HG03280 (cell line): Measurements from ENCODE around the gene SLC1A4.
A peak's percentile ranks its signal among the peaks of the same experiment; 100 is the strongest.
"Not testable (repeated sequence)": the region's sequence is repeated elsewhere in the genome, so short reads cannot be mapped to it uniquely, and the experiment has no call there.

Source experiments
- ATAC-seq: cut with Tn5 transposase; IDR thresholded peaks from one replicate; pipeline ENCODE4 v1.9.1; 2021; ENCODE audit warnings: mild to moderate bottlenecking, moderate library complexity; ENCODE audit not compliant: unreplicated experiment

Gene SLC1A4

DNA sequence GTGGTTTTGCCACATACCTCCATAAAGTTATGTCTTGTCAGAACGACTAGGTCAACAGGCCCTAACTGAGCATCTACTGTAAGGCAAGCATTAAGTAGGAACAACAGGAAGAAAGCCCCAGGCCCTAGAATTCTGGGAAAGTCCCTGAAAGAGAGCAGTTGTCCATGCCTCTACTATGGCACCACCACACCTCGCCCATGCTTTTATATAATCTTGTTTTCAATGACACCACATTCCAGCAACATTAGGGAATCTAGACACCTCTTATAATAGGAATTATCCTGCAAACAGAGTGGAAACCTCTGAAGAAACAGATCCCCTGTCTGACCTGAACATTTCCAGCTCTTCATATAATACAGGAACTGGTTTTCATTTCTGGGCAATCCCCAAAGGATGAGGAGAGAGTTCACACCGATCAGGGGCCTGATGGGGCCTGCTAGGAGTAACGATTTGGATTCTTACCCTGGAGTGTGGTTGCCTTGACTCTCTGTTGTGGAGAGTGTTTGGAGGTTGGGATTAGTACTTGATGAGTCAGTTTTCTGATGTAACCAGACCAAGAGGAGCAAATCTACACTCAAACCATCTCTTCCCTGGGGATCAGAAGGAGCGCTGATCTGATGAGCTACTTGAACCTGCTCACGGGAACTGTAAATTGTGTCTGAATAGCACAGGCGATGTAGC lies 35.1 kb downstream of the SLC1A4 start:
- ATAC-seq, result no peak

GRCh38 chr2:65025453-65026123 lies 36.4 kb downstream of the SLC1A4 start:
- ATAC-seq, result no peak

DNA sequence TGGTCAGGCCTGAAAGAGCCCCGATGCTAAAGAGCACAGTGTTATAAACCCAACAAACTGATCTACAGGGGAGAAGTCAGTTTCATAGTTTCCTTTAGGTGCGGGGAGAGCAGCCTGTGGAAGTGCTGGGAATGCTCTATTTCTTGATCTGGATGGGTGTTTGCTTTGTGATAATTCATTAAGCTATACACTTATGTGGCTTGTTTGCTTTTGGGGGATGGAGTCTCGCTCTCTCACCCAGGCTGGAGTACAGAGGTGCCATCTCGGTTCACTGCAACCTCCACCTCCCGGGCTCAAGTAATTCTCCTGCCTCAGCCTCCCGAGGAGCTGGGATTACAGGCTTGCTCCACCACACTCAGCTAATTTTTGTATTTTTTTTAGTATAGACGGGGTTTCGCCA lies 37.0 kb downstream of the SLC1A4 start:
- no peak for ATAC-seq

GRCh38 chr2:65026704-65027464 lies 37.7 kb downstream of the SLC1A4 start:
- no peak for ATAC-seq

DNA sequence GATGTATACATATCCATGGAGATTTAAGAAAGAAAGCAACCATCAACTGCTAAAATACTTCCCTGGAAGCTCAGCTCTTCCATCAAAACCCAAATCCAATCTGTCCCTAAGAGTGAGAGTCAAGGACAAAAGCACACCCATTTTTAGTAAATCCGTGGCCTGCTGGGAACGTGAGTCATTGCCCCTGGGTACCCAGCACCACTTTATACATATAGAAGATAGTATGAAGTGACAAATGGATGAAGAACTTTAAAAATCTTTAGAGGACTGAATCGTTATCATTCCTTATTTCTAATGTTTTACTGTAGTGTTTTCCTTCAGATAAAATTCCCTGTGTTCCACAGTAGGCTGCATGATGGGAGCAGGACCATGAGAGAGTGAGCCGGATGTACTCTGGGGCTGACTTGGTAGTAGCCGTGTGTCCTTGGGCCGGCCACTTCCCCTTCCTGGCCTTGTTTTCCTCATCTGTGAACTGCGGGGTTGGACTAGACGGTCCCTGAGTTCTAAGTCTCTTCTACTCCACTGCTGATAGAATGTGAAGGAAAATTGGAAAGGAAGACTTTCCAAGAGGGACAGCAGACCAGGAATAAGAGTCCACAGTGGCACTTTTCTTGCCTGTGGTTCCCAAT lies 38.5 kb downstream of the SLC1A4 start:
- ATAC-seq, result no peak

GRCh38 chr2:65030476-65031332 lies 41.5 kb downstream of the SLC1A4 start:
- no peak for ATAC-seq

GRCh38 chr2:65031341-65032018 lies 42.3 kb downstream of the SLC1A4 start:
- no peak for ATAC-seq

DNA sequence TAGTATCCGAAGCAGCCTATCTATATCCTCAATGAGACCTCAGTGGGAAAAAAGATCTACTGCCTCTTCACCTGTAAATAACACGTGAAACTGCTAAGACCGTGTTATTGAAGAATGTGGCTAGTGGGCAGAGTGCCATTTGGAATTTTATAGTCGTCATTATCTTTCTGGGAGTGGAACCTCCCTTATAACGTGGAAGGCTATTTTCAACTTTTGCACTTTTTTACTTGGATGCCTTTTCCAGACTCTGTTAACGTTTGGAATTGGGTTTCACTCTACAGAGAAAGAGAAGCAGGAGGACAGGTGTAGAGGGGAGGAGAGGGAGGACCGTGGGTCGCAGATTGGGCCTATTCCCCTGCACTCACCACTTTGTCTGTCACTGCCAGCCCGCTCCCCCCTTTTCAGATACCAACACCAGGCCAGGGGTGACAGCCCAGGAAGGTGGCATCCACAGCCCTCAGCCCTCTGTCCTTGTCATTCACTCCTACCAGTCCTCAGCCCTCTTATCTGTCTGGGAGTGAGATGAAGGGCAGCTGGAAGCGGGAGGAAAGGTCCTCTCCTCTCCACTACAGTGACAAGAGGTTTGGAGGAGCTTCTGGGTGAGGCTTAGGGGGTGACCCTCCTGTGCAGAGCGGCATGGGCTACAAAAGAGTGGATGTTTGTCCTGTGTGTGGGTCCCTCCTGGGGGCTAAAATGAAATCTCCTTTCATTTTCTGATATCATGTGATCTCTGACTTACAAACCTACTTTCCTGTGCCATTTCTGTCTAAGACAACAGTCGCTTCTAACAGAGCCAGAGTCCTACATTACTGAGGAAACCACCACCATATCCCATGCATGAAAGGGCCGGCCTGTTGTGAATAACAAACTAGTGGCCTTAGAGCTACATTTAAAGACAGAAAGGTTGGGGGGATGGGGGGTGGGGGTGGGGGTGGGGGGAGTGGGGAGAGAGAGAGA lies 43.1 kb downstream of the SLC1A4 start:
- no peak for ATAC-seq

DNA sequence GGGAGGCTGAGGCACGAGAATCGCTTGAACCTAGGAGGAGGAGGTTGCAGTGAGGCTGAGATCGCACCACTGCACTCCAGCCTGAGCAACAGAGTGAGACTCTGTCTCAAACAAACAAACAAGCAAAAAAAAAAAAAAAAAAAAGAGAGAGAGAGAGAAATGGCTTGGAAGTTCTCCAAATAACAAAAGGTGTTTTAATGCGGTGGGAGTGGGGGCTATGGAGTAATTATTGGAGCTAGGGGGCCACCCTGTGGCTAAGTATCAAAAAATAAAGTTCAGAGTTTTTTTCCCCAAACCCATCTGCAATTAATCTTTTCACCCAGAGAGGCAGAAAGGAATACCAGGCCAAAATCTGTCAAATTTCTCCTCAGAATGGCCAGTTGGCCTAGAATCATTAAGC lies 44.0 kb downstream of the SLC1A4 start:
- ATAC-seq, result no peak

DNA sequence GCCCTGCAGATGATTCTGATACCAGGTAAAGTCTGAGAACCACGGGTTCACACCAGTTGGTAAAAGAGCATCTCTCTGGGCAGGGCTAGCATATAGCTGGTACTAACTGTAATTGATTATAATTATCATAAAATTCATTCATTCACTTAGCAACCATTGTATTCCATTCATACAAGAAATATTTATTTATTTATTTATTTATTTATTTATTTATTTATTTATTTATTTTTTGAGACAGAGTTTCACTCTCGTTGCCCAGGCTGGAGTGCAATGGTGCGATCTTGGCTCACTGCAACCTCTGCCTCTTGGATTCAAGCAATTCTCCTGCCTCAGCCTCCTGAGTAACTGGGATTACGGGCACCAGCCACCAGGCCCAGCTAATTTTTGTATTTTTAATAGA lies 44.5 kb downstream of the SLC1A4 start:
- ATAC-seq, result not testable (repeated sequence)

GRCh38 chr2:65035351-65035943 lies 46.2 kb downstream of the SLC1A4 start:
- no peak for ATAC-seq

GRCh38 chr2:65037178-65037577 lies 48.0 kb downstream of the SLC1A4 start:
- ATAC-seq, result no peak

GRCh38 chr2:65039640-65040039 lies 50.4 kb downstream of the SLC1A4 start:
- no peak for ATAC-seq

DNA sequence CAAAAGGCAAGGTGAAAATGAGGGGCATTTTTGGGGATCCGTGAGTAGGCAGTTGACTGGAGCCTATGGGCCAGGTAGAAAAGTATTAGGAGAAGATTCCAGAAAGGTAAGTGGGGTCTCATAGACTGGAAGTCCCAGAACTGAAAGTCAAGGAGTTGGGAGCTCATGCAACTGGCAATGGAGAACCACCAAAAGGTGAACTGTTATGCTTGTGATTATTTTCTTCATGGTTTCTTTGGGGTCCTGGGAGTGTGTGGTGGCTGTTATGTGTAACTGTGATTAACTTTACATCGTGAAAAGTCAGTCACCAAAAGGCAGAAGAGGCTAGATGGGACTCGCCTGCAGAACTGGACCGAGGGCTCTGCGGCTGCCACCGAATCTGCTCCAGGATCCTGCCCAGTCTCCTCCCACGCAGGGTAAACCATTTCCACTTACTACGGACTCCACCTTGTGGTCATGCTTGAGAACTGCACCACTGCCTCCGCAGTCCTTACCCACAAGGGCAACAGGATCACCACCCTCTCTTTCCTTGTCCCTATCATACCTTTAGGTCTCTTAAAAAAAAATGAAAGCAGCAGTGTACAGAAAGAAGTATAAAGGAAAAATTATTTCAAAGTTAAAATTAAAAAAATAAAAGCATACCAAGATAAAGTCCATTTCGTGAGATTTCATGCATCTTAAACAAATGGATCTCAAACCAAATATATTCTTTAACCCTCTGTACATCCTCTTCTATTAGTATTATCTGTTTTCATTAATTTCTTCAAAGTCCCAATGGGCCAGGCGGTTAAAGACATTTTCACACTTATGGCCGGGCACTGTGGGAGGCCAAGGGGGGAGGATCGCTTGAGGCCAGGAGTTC lies 51.4 kb downstream of the SLC1A4 start:
- peak; percentile 76 for ATAC-seq

DNA sequence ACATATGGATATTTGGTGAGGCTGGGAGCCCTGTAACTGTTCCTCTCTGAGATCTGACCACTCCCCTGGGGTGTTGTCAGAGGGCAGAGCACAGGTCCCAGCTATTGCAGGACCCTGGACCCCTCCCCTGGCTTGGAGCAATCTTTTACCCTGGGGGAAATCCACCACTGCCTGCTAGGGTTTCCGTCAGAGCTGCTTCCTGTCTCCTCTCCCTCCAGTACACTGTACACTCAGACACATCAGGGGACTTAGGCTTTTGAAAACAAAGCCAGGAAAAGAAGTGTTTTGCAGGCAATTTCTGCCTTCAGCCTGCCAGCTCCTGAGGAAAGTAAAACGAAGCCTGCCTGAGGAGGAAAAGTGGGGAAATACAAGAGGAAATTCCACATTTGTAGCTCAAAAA lies 53.8 kb downstream of the SLC1A4 start:
- no peak for ATAC-seq

- no peak for ATAC-seq
Measured at GRCh38 chr2:65044097-65044735, 55.0 kb downstream of the SLC1A4 start.

- no peak for ATAC-seq
Measured at GRCh38 chr2:65045651-65046050, 56.5 kb downstream of the SLC1A4 start.
